Osteoblast (primary cell): Measurements from ENCODE around the gene LRP2. TPM values are rescaled to one million over a fixed set of nuclear protein-coding genes. Genes with fewer than 3 reads are reported as not detected.

ENCODE experiments used
- DNase-seq: peaks from one replicate; pipeline ENCODE4 v3.0.0; 2011; ENCODE audit warnings: low spot score, mixed read lengths; ENCODE audit not compliant: insufficient read length; ENCODE audit errors: missing footprints
- H2AFZ ChIP-seq: 2 replicates; pipeline ENCODE4 v1.6.0; 2011; ENCODE audit warnings: mild to moderate bottlenecking, low read length
- H3K27ac ChIP-seq: 2 replicates; pipeline ENCODE4 v1.5.1; 2011; ENCODE audit warnings: mild to moderate bottlenecking, low read depth, low read length, moderate library complexity
- H3K27me3 ChIP-seq: 2 replicates; pipeline ENCODE4 v1.6.0; 2012; ENCODE audit warnings: mild to moderate bottlenecking, control low read depth, inconsistent platforms, low read length, moderate library complexity; ENCODE audit not compliant: insufficient read depth
- H3K36me3 ChIP-seq: 2 replicates; pipeline ENCODE4 v1.5.1; 2011; ENCODE audit warnings: mild to moderate bottlenecking, low read length, control low read depth, moderate library complexity; ENCODE audit not compliant: insufficient read depth
- H3K4me1 ChIP-seq: 2 replicates; pipeline ENCODE4 v1.5.1; 2011; ENCODE audit warnings: mild to moderate bottlenecking, low read length, control low read depth, moderate library complexity; ENCODE audit not compliant: insufficient read depth
- H3K4me2 ChIP-seq: 2 replicates; pipeline ENCODE4 v1.6.0; 2011; ENCODE audit warnings: mild to moderate bottlenecking, low read length; ENCODE audit not compliant: insufficient read depth
- H3K4me3 ChIP-seq: fragments of 200-600 bp; sonication (generic); 3 replicates; pipeline ENCODE4 v1.5.1; 2012; ENCODE audit warnings: mild to moderate bottlenecking, low read length, inconsistent platforms; ENCODE audit not compliant: insufficient read depth
- H3K79me2 ChIP-seq: 2 replicates; pipeline ENCODE4 v1.6.0; 2012; ENCODE audit warnings: mild to moderate bottlenecking, low read length, control low read depth, inconsistent platforms; ENCODE audit not compliant: insufficient read depth
- H3K9me3 ChIP-seq: 2 replicates; pipeline ENCODE4 v1.5.1; 2011; ENCODE audit warnings: low read depth, low read length, control low read depth
- H4K20me1 ChIP-seq: 2 replicates; pipeline ENCODE4 v1.6.0; 2012; ENCODE audit warnings: mild to moderate bottlenecking, low read length, control low read depth; ENCODE audit not compliant: insufficient read depth
- total RNA-seq: library from RNA; depleted of rRNA; stranded (reverse); fragments of >200 nt; gene quantifications from 2 replicates; pipeline ENCODE4 v1.2.3, GENCODE V29; 2012
- TF ChIP-seq, protein P1 (sequence below): IDR thresholded peaks from 2 replicates; pipeline ENCODE4 v1.5.1; 2011; ENCODE audit warnings: mild to moderate bottlenecking, low read depth, low read length, moderate library complexity; ENCODE audit errors: extremely low read depth

The LRP2 gene
- total RNA-seq, 1 donor, result not detected

DNA sequence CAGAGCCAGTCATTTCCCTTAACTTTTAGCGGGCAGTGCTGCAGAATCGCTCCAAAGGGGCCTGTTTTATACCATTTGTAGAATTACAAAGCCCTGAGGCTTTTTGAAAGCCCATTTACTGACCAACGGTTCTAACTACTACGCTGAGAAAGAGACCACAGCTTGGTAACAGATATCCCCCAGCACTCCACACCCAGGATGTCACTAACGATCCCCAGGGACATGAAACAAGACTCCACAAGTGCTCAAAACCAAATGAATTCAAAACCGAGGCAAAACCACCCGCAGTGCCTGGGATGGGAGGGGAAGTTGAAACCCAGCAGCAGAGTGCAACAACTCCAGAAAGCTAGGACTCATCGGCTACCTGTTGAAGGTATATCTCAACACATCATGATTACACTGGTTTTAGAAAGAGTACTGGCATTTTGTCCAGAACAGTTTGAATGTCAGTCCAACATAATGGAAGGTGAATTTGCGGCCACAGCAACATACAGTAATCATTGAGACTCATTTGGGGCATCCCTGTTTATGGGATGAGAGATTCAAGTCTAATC is 33.6 kb upstream of the LRP2 start:
- no peak for DNase-seq
- no peaks in the 10 kb centered on the region for H3K79me2 ChIP-seq
- no peaks in the 10 kb centered on the region for H4K20me1 ChIP-seq
- no peak overlapping the region for H3K27ac ChIP-seq
- no peak overlapping the region for H3K4me3 ChIP-seq
- H3K36me3 ChIP-seq, result no peaks in the 10 kb centered on the region
- peaks cover 2% of the 10 kb centered on the region for H3K27me3 ChIP-seq
- H3K4me2 ChIP-seq, result no peak overlapping the region
- H2AFZ ChIP-seq, result no peak overlapping the region
- no peaks in the 10 kb centered on the region for H3K4me1 ChIP-seq
- TF ChIP-seq, protein P1, sequence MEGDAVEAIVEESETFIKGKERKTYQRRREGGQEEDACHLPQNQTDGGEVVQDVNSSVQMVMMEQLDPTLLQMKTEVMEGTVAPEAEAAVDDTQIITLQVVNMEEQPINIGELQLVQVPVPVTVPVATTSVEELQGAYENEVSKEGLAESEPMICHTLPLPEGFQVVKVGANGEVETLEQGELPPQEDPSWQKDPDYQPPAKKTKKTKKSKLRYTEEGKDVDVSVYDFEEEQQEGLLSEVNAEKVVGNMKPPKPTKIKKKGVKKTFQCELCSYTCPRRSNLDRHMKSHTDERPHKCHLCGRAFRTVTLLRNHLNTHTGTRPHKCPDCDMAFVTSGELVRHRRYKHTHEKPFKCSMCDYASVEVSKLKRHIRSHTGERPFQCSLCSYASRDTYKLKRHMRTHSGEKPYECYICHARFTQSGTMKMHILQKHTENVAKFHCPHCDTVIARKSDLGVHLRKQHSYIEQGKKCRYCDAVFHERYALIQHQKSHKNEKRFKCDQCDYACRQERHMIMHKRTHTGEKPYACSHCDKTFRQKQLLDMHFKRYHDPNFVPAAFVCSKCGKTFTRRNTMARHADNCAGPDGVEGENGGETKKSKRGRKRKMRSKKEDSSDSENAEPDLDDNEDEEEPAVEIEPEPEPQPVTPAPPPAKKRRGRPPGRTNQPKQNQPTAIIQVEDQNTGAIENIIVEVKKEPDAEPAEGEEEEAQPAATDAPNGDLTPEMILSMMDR, result no peak
- H3K9me3 ChIP-seq, result no peaks in the 10 kb centered on the region

DNA sequence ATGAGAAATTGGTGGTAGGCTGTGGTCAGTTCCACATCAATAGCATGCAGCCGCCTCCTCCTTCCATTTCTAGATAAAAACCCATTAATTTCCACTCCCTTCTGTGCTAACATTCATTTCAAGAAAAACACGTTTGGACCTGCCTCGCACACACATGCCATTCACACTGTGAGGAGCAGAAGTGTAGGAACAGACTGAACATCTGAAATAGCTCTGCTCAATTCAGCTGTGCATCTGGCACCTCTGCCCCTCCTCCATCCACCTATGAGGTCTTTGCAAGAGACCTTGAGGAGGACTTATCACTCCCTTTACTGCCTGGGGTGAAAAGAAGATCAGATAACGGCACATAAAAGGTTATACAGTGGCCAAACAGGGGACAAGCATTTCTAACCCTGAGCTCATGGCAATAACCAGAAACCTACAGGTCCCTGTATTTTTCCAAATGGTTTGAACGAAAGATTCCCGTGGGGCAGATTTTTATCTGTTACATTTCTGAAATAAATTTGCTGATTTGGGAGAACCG is 30.8 kb upstream of the LRP2 start:
- no peaks in the 10 kb centered on the region for H3K79me2 ChIP-seq

DNA sequence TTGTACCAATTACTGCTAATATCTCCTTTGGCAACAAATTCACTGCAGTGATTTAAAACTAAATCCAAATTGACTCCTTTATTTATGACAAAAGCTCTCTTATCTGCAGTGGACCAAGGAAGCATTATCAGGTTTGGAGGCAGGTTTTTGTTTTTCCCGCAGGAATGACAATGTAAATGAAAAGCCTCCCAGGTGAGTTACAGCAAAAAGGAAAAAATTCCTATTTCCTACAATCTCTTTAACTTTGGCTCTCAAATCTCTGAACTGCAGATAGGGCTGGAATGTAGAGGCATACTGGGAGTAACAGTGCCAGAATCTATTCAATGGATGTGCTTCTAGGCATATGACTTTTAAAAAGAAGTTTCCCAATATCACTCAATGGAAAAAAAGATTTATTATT is 28.9 kb upstream of the LRP2 start:
- Histone ChIP-seq H2AFZ (no peak overlapping the region), H4K20me1 (no peaks in the 10 kb centered on the region), H3K4me1 (no peaks in the 10 kb centered on the region), H3K4me2 (no peak overlapping the region), H3K79me2 (no peaks in the 10 kb centered on the region), H3K4me3 (no peak overlapping the region), H3K27me3 (peaks cover 2% of the 10 kb centered on the region), H3K36me3 (no peaks in the 10 kb centered on the region), H3K27ac (no peak overlapping the region), H3K9me3 (no peaks in the 10 kb centered on the region)
- DNase-seq, result no peak
- TF ChIP-seq, protein P1, result no peak

More for the DNA sequence above, 30.8 kb upstream of the LRP2 start:
- Histone ChIP-seq H3K27me3 (peaks cover 2% of the 10 kb centered on the region), H4K20me1 (no peaks in the 10 kb centered on the region), H3K9me3 (no peaks in the 10 kb centered on the region), H2AFZ (no peak overlapping the region), H3K4me1 (no peaks in the 10 kb centered on the region), H3K4me2 (no peak overlapping the region), H3K4me3 (no peak overlapping the region), H3K36me3 (no peaks in the 10 kb centered on the region), H3K27ac (no peak overlapping the region)
- DNase-seq, result no peak
- TF ChIP-seq, protein P1, result no peak

DNA sequence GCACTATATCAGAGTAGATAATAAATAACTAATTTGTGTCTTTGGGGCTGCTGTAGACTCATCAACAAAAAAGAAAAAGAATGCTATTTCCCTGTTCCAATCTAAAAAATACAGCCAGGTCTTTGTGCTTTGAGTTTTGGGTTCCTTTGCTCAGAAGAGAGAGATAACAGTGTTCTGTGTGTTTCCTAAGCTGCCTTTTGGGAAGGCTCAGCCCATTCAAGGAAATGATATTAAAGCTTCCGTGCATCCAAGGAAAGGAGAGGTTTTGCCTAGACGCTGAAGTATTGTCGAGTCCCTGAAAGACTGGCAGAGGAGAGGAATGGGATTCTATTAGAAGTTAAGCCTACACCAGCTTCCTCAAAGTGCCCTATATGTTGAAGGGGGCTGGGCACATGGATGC is 25.8 kb upstream of the LRP2 start:
- no peak overlapping the region for H2AFZ ChIP-seq

More for the DNA sequence above, 25.8 kb upstream of the LRP2 start:
- no peak overlapping the region for H3K27ac ChIP-seq
- no peak overlapping the region for H3K4me3 ChIP-seq
- H3K36me3 ChIP-seq, result no peaks in the 10 kb centered on the region
- no peaks in the 10 kb centered on the region for H3K79me2 ChIP-seq
- DNase-seq, result no peak
- TF ChIP-seq, protein P1, result no peak
- H3K4me2 ChIP-seq, result no peak overlapping the region
- no peaks in the 10 kb centered on the region for H4K20me1 ChIP-seq
- no peaks in the 10 kb centered on the region for H3K27me3 ChIP-seq
- H3K9me3 ChIP-seq, result no peaks in the 10 kb centered on the region
- H3K4me1 ChIP-seq, result no peaks in the 10 kb centered on the region
